Stimulated activated naive CD8-positive, alpha-beta T cell treated with anti-CD3 and anti-CD28 coated beads, Interleukin-15, Interleukin-2, amounts not matched to agents 100 U/mL and 50 U/mL, for 24 hours (primary cell): Measurements from ENCODE around the gene TRIM17.

Experiments
- ATAC-seq: fragments of 150-1000 bp; cut with Tn5 transposase; one replicate; pipeline ENCODE4 v1.10.0; 2021
- DNase-seq: peaks from one replicate; pipeline ENCODE4 v3.0.0; 2021

Gene TRIM17

GRCh38 chr1:228401782-228402640 is 14.7 kb downstream of the TRIM17 start:
- no peak for DNase-seq
- ATAC-seq, result no peak

GRCh38 chr1:228400692-228401454 is 15.8 kb downstream of the TRIM17 start:
- DNase-seq, result no peak
- no peak for ATAC-seq

GRCh38 chr1:228400237-228400651 is 16.4 kb downstream of the TRIM17 start:
- ATAC-seq (no peak), DNase-seq (no peak)

GRCh38 chr1:228399531-228400236 is 17.0 kb downstream of the TRIM17 start:
- DNase-seq (no peak), ATAC-seq (no peak)

- no peak for ATAC-seq
- DNase-seq, result no peak
Measured at GRCh38 chr1:228398741-228399461, 17.8 kb downstream of the TRIM17 start.

- no peak for ATAC-seq
- DNase-seq, result no peak
Measured at GRCh38 chr1:228397966-228398365, 18.7 kb downstream of the TRIM17 start.

GRCh38 chr1:228396770-228397662 is 19.6 kb downstream of the TRIM17 start:
- ATAC-seq (no peak), DNase-seq (no peak)

- no peak for ATAC-seq
Measured at GRCh38 chr1:228394571-228395394, 21.9 kb downstream of the TRIM17 start.

GRCh38 chr1:228393811-228394570 is 22.7 kb downstream of the TRIM17 start:
- ATAC-seq, result no peak
- DNase-seq, result no peak

More at GRCh38 chr1:228394571-228395394, 21.9 kb downstream of the TRIM17 start:
- no peak for DNase-seq

- no peak for ATAC-seq
- DNase-seq, result no peak
Measured at GRCh38 chr1:228393268-228393701, 23.4 kb downstream of the TRIM17 start.

- ATAC-seq (peak; percentile 15), DNase-seq (no peak)
Measured at GRCh38 chr1:228392111-228392936, 24.3 kb downstream of the TRIM17 start.

GRCh38 chr1:228391411-228392020 is 25.1 kb downstream of the TRIM17 start:
- ATAC-seq (no peak), DNase-seq (no peak)

- DNase-seq, result no peak
- no peak for ATAC-seq
Measured at GRCh38 chr1:228390649-228391048, 26.0 kb downstream of the TRIM17 start.

- ATAC-seq (no peak), DNase-seq (no peak)
Measured at GRCh38 chr1:228387321-228387720, 29.3 kb downstream of the TRIM17 start.

GRCh38 chr1:228385232-228385631 is 31.4 kb downstream of the TRIM17 start:
- no peak for ATAC-seq
- DNase-seq, result no peak

GRCh38 chr1:228383773-228384172 is 32.9 kb downstream of the TRIM17 start:
- no peak for DNase-seq
- no peak for ATAC-seq

GRCh38 chr1:228381356-228381755 is 35.3 kb downstream of the TRIM17 start:
- ATAC-seq, result no peak
- DNase-seq, result no peak

- ATAC-seq, result no peak
Measured at GRCh38 chr1:228379666-228380065, 37.0 kb downstream of the TRIM17 start.

More at GRCh38 chr1:228379666-228380065, 37.0 kb downstream of the TRIM17 start:
- no peak for DNase-seq
